Endodermal cell (in vitro differentiated cells): ENCODE measurements around the gene KLHL17. TPM values are rescaled to one million over a fixed set of nuclear protein-coding genes. Genes with fewer than 3 reads are reported as not detected.

ENCODE experiments used
- DNase-seq: peaks from one replicate; pipeline ENCODE4 v3.0.0-alpha.2; 2017
- H3K27ac ChIP-seq: 2 replicates; pipeline ENCODE4 v1.5.1; 2013; ENCODE audit warnings: mild to moderate bottlenecking, low read depth, low read length, moderate library complexity
- H3K27me3 ChIP-seq: 2 replicates; pipeline ENCODE4 v1.6.1; 2013; ENCODE audit warnings: mild to moderate bottlenecking, low read length, moderate library complexity; ENCODE audit not compliant: insufficient read depth, control insufficient read depth, poor library complexity, severe bottlenecking
- H3K36me3 ChIP-seq: 2 replicates; pipeline ENCODE4 v1.7.0; 2013; ENCODE audit warnings: mild to moderate bottlenecking, low read length, moderate library complexity; ENCODE audit not compliant: control insufficient read depth, insufficient read depth
- H3K4me1 ChIP-seq: one replicate; pipeline ENCODE4 v1.7.0; 2013; ENCODE audit warnings: low read length; ENCODE audit not compliant: control insufficient read depth, insufficient read depth
- H3K4me3 ChIP-seq: 2 replicates; pipeline ENCODE4 v1.5.1; 2013; ENCODE audit warnings: mild to moderate bottlenecking, low read length, moderate library complexity
- H3K9ac ChIP-seq: 2 replicates; pipeline ENCODE4 v1.6.1; 2013; ENCODE audit warnings: mild to moderate bottlenecking, low read length, moderate library complexity; ENCODE audit not compliant: poor library complexity, severe bottlenecking; ENCODE audit errors: extremely low read depth
- H3K9me3 ChIP-seq: 2 replicates; pipeline ENCODE4 v1.6.1; 2013; ENCODE audit warnings: mild to moderate bottlenecking, low read length, moderate library complexity; ENCODE audit not compliant: control insufficient read depth
- H3K27ac Mint-ChIP-seq: 2 replicates; pipeline ENCODE4 v1.8.0; 2020; ENCODE audit warnings: mixed read lengths
- H3K27me3 Mint-ChIP-seq: 2 replicates; pipeline ENCODE4 v1.8.0; 2021; ENCODE audit warnings: mild to moderate bottlenecking, mixed read lengths; ENCODE audit not compliant: insufficient read depth
- H3K36me3 Mint-ChIP-seq: 2 replicates; pipeline ENCODE4 v1.8.0; 2020; ENCODE audit warnings: low read depth, mixed read lengths
- H3K4me1 Mint-ChIP-seq: 2 replicates; pipeline ENCODE4 v1.8.0; 2020; ENCODE audit warnings: mixed read lengths
- H3K4me3 Mint-ChIP-seq: 2 replicates; pipeline ENCODE4 v1.8.0; 2020; ENCODE audit warnings: mild to moderate bottlenecking, moderate library complexity, mixed read lengths
- H3K9me3 Mint-ChIP-seq: 2 replicates; pipeline ENCODE4 v1.8.0; 2020; ENCODE audit warnings: mild to moderate bottlenecking, mixed read lengths
- WGBS, 2 experiments: methylation state at CpG; one replicate each; pipeline versions ENCODE4 v1.1.5 to v1.1.7; 2013; ENCODE audit warnings: missing lambda C conversion rate in 2 of 2, mixed read lengths in 1 of 2; ENCODE audit not compliant: insufficient coverage in 1 of 2, insufficient read length in 1 of 2; 5-methylcytosine and 5-hydroxymethylcytosine counted together
- total RNA-seq, 2 donors: library from RNA; stranded (reverse); fragmentation: NEBNext Ultra II Directional in 1 of 2; extraction: Animal tissue kit (Norgen Biotek cat#: 25700) in 1 of 2; gene quantifications; 2 replicates in 1 of 2; 3 replicates in 1 of 2; pipeline ENCODE4 v1.2.1, GENCODE V29; 2021
- TF ChIP-seq, protein P1 (sequence below): fragments of 200-600 bp; sonication (generic); conservative IDR thresholded peaks from 2 replicates; pipeline ENCODE4 v1.5.0; 2021; ENCODE audit warnings: antibody characterized with exemption, mild to moderate bottlenecking

Gene KLHL17
- total RNA-seq, 2 donors from 2014 or later: 49.2 to 58.2 TPM

DNA sequence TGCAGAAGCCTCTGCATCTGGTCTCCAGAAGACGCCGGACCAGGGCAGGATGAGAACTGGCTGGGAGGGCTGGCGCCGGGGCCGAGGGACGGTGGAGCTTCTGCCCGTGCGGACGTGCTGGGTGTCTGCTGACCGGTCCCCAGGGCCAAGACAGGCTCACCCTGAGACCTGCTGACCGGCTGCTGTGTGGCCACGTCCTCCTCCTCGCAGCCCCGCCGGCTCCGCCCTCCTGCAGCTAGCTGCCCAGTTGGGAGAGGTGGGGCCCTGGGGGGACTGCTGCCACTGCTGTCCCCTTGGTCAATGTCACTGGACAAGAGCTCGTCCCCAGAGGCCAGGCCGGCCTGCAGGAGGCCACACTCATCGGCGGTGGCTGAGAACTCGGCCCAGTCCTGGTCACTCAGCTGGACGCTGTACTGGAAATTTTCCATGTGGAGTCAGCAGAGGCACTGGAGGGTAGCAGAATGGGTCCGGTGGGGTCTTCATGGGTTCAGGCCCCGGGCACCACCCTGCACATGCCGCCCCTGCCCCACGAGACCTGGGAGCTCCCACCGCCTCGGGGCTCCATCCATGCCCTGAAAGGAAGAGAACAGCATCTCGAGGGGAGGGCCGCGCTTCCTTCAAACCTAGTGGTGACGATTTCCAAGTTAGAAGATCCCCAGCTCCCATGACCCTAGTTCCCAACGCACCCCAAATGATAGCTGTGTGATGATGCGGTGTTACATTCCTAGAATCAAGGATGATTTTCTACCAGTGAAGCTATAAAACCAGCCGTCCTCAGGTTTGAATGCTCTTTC, 20.4 kb downstream of the KLHL17 start:
- TF ChIP-seq, protein P1, sequence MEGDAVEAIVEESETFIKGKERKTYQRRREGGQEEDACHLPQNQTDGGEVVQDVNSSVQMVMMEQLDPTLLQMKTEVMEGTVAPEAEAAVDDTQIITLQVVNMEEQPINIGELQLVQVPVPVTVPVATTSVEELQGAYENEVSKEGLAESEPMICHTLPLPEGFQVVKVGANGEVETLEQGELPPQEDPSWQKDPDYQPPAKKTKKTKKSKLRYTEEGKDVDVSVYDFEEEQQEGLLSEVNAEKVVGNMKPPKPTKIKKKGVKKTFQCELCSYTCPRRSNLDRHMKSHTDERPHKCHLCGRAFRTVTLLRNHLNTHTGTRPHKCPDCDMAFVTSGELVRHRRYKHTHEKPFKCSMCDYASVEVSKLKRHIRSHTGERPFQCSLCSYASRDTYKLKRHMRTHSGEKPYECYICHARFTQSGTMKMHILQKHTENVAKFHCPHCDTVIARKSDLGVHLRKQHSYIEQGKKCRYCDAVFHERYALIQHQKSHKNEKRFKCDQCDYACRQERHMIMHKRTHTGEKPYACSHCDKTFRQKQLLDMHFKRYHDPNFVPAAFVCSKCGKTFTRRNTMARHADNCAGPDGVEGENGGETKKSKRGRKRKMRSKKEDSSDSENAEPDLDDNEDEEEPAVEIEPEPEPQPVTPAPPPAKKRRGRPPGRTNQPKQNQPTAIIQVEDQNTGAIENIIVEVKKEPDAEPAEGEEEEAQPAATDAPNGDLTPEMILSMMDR: no peak
- WGBS, 2 experiments: 88 to 90% methylated on average over 27 to 35 of the region's 35 CpGs
- no peak overlapping the region for H3K27ac ChIP-seq
- Mint-ChIP-seq H3K4me3 (no peak overlapping the region), H3K27me3 (peaks cover 47% of the 10 kb centered on the region), H3K9me3 (peaks cover 5% of the 10 kb centered on the region), H3K36me3 (peaks cover 3% of the 10 kb centered on the region), H3K4me1 (no peaks in the 10 kb centered on the region), H3K27ac (no peak overlapping the region)
- H3K4me3 ChIP-seq: no peak overlapping the region
- H3K27me3 ChIP-seq: peaks cover 31% of the 10 kb centered on the region
- no peak for DNase-seq
- H3K9me3 ChIP-seq: no peaks in the 10 kb centered on the region
- H3K36me3 ChIP-seq: no peaks in the 10 kb centered on the region
- H3K9ac ChIP-seq: no peak overlapping the region
- H3K4me1 ChIP-seq: no peaks in the 10 kb centered on the region

DNA sequence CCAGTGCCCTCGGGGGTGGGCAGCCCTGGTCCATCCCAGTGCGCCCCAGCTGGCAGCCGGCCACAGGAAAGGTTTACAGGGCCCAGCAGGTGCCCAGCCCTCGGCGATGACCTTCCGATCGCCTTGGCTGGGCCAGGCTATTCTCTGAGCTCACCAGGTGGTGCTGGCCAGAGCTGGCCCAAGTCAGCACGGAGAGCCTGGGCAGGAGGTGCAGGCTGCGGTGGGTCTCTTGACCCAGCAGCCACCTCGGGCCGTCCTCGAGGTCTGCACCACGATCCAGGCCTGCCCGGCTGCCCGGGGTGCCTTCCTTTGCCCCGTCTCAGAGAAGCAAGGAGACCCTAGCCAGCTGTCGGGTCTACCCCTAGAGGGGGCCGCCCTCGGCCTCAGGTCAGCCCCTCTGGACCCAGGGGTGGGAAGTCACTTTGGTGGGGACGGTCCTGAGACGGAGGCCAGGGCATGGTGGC, 21.1 kb downstream of the KLHL17 start:
- DNase-seq: no peak
- 81% methylated on average over 16 to 21 of the region's 21 CpGs for WGBS, 2 experiments
- Histone ChIP-seq H3K4me3 (no peak overlapping the region), H3K9ac (no peak overlapping the region), H3K27ac (no peak overlapping the region), H3K9me3 (no peaks in the 10 kb centered on the region), H3K4me1 (no peaks in the 10 kb centered on the region), H3K36me3 (no peaks in the 10 kb centered on the region), H3K27me3 (peaks cover 37% of the 10 kb centered on the region)
- Mint-ChIP-seq H3K27me3 (peaks cover 52% of the 10 kb centered on the region), H3K4me3 (no peak overlapping the region), H3K9me3 (peaks cover 5% of the 10 kb centered on the region), H3K27ac (no peak overlapping the region), H3K36me3 (peaks cover 3% of the 10 kb centered on the region), H3K4me1 (no peaks in the 10 kb centered on the region)
- TF ChIP-seq, protein P1: no peak

DNA sequence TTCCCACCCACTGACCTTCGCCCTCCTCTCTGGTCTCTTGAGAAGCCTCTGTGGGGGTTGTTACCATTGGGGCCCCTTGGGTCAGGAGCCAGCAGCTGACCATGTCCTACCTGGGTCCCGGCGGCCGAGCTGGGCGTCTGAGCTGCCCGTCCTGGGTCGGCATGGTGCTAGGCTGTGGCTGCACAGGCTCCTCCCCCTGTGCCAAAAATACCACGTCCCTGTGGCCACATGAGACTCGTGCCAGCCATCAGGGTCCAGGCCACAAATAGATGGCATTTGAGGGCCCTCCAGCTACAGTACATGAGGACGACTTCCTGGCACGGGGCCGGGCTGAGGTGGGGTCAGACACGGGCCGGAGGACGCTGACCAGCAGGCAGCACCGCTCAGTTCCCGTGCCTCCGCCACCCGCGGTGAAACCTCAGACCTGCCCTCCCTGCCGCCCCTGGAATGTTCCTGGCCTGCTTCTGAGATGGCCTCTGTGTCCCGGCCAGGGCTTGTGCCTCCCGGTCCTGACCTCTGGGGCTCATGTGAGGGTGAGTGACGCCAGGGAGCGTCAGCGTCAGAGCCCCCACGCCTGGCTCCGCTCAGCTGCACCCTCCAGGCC, 21.7 kb downstream of the KLHL17 start, which contains the start of gene PERM1:
Gene PERM1, minus strand, starts transcription at position 139 of the 604 bp plus-strand sequence. CDS start 1,064 bp downstream, outside the sequence.
- Histone ChIP-seq H3K4me3 (no peak within 1 kb of the TSS), H3K9me3 (no peaks in the 10 kb centered on the region), H3K9ac (no peak within 1 kb of the TSS), H3K4me1 (no peaks in the 10 kb centered on the region), H3K27ac (no peak within 1 kb of the TSS), H3K36me3 (no peaks in the 10 kb centered on the region), H3K27me3 (peaks cover 40% of the 10 kb centered on the region)
- WGBS, 2 experiments: 74 to 85% methylated on average over 14 to 28 of the region's 28 CpGs
- no peak for DNase-seq
- Mint-ChIP-seq H3K27ac (no peak within 1 kb of the TSS), H3K27me3 (peaks cover 54% of the 10 kb centered on the region), H3K4me1 (no peaks in the 10 kb centered on the region), H3K36me3 (peaks cover 3% of the 10 kb centered on the region), H3K9me3 (peaks cover 5% of the 10 kb centered on the region), H3K4me3 (no peak within 1 kb of the TSS)
- TF ChIP-seq, protein P1: no peak
